GM12878 (cell line): Measurements from ENCODE around the gene AMIGO2.

Experiments used
- CTCF ChIP-seq, 3 experiments: IDR thresholded peaks in 2 of 3; conservative IDR thresholded peaks in 1 of 3; 2 replicates each; pipeline ENCODE4 v1.5.1; 2011; ENCODE audit warnings: low read depth in 3 of 3, low read length in 3 of 3, mild to moderate bottlenecking in 3 of 3, control low read depth in 2 of 3, moderate library complexity in 2 of 3, inconsistent platforms in 1 of 3, mixed read lengths in 1 of 3; ENCODE audit not compliant: control insufficient read depth in 2 of 3, insufficient read depth in 1 of 3; ENCODE audit errors: extremely low read depth in 1 of 3
- EED ChIP-seq: sonication (generic); IDR thresholded peaks from 2 replicates; pipeline ENCODE4 v1.6.1; 2016; ENCODE audit warnings: antibody characterized with exemption, low read depth
- ETV6 ChIP-seq, 2 experiments: fragments of 450-650 bp in 1 of 2; IDR thresholded peaks in 1 of 2; conservative IDR thresholded peaks in 1 of 2; 2 replicates each; pipeline ENCODE4 v1.6.1; 2014; ENCODE audit warnings: antibody characterized with exemption in 1 of 2, borderline replicate concordance in 1 of 2, low read depth in 1 of 2, mild to moderate bottlenecking in 1 of 2, moderate library complexity in 1 of 2
- HDAC6 ChIP-seq: fragments of 200-600 bp; sonication (generic); IDR thresholded peaks from one replicate; pipeline ENCODE4 v1.8.0; 2017; ENCODE audit warnings: antibody characterized with exemption; ENCODE audit not compliant: unreplicated experiment
- RAD21 ChIP-seq: IDR thresholded peaks from 2 replicates; pipeline ENCODE4 v1.6.1; 2011; ENCODE audit warnings: mild to moderate bottlenecking, low read depth, low read length, moderate library complexity; ENCODE audit not compliant: insufficient read depth
- REST ChIP-seq: IDR thresholded peaks from 2 replicates; pipeline ENCODE4 v1.6.1; 2012; ENCODE audit warnings: mild to moderate bottlenecking, low read depth, low read length
- TF ChIP-seq, protein P1 (sequence below): IDR thresholded peaks from 2 replicates; pipeline ENCODE4 v1.6.1; 2011; ENCODE audit warnings: mild to moderate bottlenecking, low read depth, low read length, moderate library complexity; ENCODE audit not compliant: insufficient replicate concordance
- TF ChIP-seq, protein P2 (sequence below): IDR thresholded peaks from 2 replicates; pipeline ENCODE4 v1.6.1; 2011; ENCODE audit warnings: borderline replicate concordance, low read depth, mild to moderate bottlenecking, moderate library complexity, low read length; ENCODE audit not compliant: insufficient read depth, poor library complexity, severe bottlenecking

DNA sequence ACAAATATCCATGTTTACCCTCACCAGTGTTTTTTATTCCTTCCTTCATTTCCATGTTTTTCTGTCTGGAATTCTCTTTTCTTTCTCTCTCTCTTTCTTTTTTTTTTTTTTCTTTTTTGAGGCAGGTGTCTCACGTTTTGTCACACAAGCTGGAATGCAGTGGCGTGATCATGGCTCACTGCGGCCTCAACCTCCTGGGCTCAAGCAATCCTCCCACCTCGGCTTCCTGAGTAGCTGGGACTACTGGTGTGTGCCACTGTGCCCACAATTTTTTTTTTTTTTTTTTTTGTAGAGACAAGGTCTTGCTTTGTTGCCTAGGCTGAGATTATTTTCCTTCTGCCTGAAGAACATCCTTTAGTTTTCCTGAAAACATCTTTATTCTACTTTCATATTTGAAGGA lies 15.0 kb upstream of the AMIGO2 start:
- TF ChIP-seq EED (no peak), RAD21 (no peak), CTCF (IDR thresholded peaks at IDR 0.05 in 2 of 3, conservative IDR thresholded peaks at IDR 0.05 in 1 of 3; ENCODE audit: control insufficient read depth in 2 of 3, extremely low read depth in 1 of 3, insufficient read depth in 1 of 3, low read depth in 3 of 3, low read length in 3 of 3) (no peak), ETV6 (conservative IDR thresholded peaks at IDR 0.05 in 1 of 2, IDR thresholded peaks at IDR 0.05 in 1 of 2; ENCODE audit: borderline replicate concordance in 1 of 2, low read depth in 1 of 2) (no peak), REST (no peak), HDAC6 (no peak)
- TF ChIP-seq, protein P1, sequence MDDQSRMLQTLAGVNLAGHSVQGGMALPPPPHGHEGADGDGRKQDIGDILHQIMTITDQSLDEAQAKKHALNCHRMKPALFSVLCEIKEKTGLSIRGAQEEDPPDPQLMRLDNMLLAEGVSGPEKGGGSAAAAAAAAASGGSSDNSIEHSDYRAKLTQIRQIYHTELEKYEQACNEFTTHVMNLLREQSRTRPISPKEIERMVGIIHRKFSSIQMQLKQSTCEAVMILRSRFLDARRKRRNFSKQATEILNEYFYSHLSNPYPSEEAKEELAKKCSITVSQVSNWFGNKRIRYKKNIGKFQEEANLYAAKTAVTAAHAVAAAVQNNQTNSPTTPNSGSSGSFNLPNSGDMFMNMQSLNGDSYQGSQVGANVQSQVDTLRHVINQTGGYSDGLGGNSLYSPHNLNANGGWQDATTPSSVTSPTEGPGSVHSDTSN = no peak
- TF ChIP-seq, protein P2, sequence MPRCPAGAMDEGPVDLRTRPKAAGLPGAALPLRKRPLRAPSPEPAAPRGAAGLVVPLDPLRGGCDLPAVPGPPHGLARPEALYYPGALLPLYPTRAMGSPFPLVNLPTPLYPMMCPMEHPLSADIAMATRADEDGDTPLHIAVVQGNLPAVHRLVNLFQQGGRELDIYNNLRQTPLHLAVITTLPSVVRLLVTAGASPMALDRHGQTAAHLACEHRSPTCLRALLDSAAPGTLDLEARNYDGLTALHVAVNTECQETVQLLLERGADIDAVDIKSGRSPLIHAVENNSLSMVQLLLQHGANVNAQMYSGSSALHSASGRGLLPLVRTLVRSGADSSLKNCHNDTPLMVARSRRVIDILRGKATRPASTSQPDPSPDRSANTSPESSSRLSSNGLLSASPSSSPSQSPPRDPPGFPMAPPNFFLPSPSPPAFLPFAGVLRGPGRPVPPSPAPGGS = no peak
